GM23338 (cell line): ENCODE results near the gene UBN1. TPM values are rescaled to one million over a fixed set of nuclear protein-coding genes. Genes with fewer than 3 reads are reported as not detected.
A peak's percentile ranks its signal among the peaks of the same experiment; 100 is the strongest.

ENCODE experiments used
- ATAC-seq: fragments of 200-7000 bp; cut with Tn5 transposase; 3 replicates; pipeline ENCODE4 v1.9.1; 2020
- DNase-seq: peaks from one replicate; pipeline ENCODE4 v3.0.0-alpha.2; 2015; ENCODE audit warnings: low spot score
- H2AFZ ChIP-seq: fragments of 200-600 bp; sonication (generic); 2 replicates; pipeline ENCODE4 v1.8.0; 2016; ENCODE audit warnings: antibody characterized with exemption, mild to moderate bottlenecking, moderate library complexity
- H3F3A ChIP-seq: fragments of 200-600 bp; sonication (generic); replicated peaks from 2 replicates; pipeline ENCODE4 v1.8.0; 2017; ENCODE audit warnings: antibody characterized with exemption, mixed run types, low read depth
- H3K27ac ChIP-seq: fragments of 200-600 bp; sonication (generic); 2 replicates; pipeline ENCODE4 v1.6.1; 2016; ENCODE audit warnings: low read depth
- H3K27me3 ChIP-seq: fragments of 200-600 bp; sonication (generic); 2 replicates; pipeline ENCODE4 v1.8.0; 2016; ENCODE audit warnings: mild to moderate bottlenecking, mixed run types, moderate library complexity; ENCODE audit not compliant: insufficient read depth
- H3K36me3 ChIP-seq: fragments of 200-600 bp; sonication (generic); 2 replicates; pipeline ENCODE4 v1.8.0; 2016; ENCODE audit warnings: mild to moderate bottlenecking; ENCODE audit not compliant: insufficient read depth
- H3K4me1 ChIP-seq: fragments of 200-600 bp; sonication (generic); 2 replicates; pipeline ENCODE4 v1.8.0; 2016; ENCODE audit warnings: mild to moderate bottlenecking, moderate library complexity; ENCODE audit not compliant: insufficient read depth
- H3K4me2 ChIP-seq: fragments of 200-600 bp; sonication (generic); 2 replicates; pipeline ENCODE4 v1.7.1; 2017; ENCODE audit warnings: mixed run types
- H3K4me3 ChIP-seq: fragments of 200-600 bp; sonication (generic); 2 replicates; pipeline ENCODE4 v1.6.1; 2016; ENCODE audit warnings: mixed run types
- H3K79me2 ChIP-seq: fragments of 200-600 bp; sonication (generic); replicated peaks from 2 replicates; pipeline ENCODE4 v1.8.0; 2017; ENCODE audit warnings: mild to moderate bottlenecking; ENCODE audit not compliant: insufficient read depth
- H3K9me2 ChIP-seq: fragments of 200-600 bp; sonication (generic); 2 replicates; pipeline ENCODE4 v1.8.0; 2017; ENCODE audit not compliant: insufficient read depth
- H4K20me1 ChIP-seq: fragments of 200-600 bp; sonication (generic); replicated peaks from 2 replicates; pipeline ENCODE4 v1.8.0; 2017; ENCODE audit warnings: mild to moderate bottlenecking; ENCODE audit not compliant: insufficient read depth
- H3K27ac Mint-ChIP-seq: 2 replicates; pipeline ENCODE4 v1.8.0; 2020; ENCODE audit warnings: inconsistent platforms, mild to moderate bottlenecking, moderate library complexity, mixed read lengths
- H3K27me3 Mint-ChIP-seq: 3 replicates; pipeline ENCODE4 v1.8.0; 2022; ENCODE audit warnings: low read depth, mild to moderate bottlenecking, moderate library complexity, mixed read lengths, inconsistent platforms; ENCODE audit not compliant: insufficient read depth, poor library complexity
- H3K36me3 Mint-ChIP-seq: 3 replicates; pipeline ENCODE4 v1.8.0; 2021; ENCODE audit warnings: low read depth, mild to moderate bottlenecking, inconsistent platforms, moderate library complexity, mixed read lengths
- H3K4me1 Mint-ChIP-seq: 3 replicates; pipeline ENCODE4 v1.8.0; 2020; ENCODE audit warnings: mild to moderate bottlenecking, inconsistent platforms, mixed read lengths
- H3K4me3 Mint-ChIP-seq: 3 replicates; pipeline ENCODE4 v1.8.0; 2021; ENCODE audit warnings: moderate library complexity, mild to moderate bottlenecking, inconsistent platforms, mixed read lengths
- H3K9me3 Mint-ChIP-seq: 3 replicates; pipeline ENCODE4 v1.8.0; 2020; ENCODE audit warnings: moderate library complexity, mild to moderate bottlenecking, inconsistent platforms, mixed read lengths
- CREB1 ChIP-seq: fragments of 250-450 bp; sonication (Bioruptor Pico); IDR thresholded peaks from 2 replicates; pipeline ENCODE4 v1.5.0; 2020; ENCODE audit warnings: low read depth, mild to moderate bottlenecking, moderate library complexity
- CTCF ChIP-seq, 2 experiments: fragments of 200-600 bp in 1 of 2; sonication (generic) in 1 of 2; conservative IDR thresholded peaks; 2 replicates each; pipeline versions ENCODE4 v1.5.1 to v1.6.1; 2016 to 2017; ENCODE audit warnings: antibody characterized with exemption in 2 of 2, low read depth in 2 of 2, mild to moderate bottlenecking in 2 of 2, moderate library complexity in 1 of 2
- ETS1 ChIP-seq: IDR thresholded peaks from 2 replicates; pipeline ENCODE4 v1.6.1; 2016; ENCODE audit warnings: antibody characterized with exemption
- EZH2 ChIP-seq: fragments of 200-600 bp; sonication (generic); IDR thresholded peaks from one replicate; pipeline ENCODE4 v1.8.0; 2017; ENCODE audit warnings: antibody characterized with exemption, mild to moderate bottlenecking, low read depth; ENCODE audit not compliant: unreplicated experiment
- EZH2phosphoT487 ChIP-seq: fragments of 200-600 bp; sonication (generic); IDR thresholded peaks from one replicate; pipeline ENCODE4 v1.8.1; 2018; ENCODE audit warnings: antibody characterized with exemption; ENCODE audit not compliant: unreplicated experiment
- JUNB ChIP-seq: IDR thresholded peaks from one replicate; pipeline ENCODE4 v1.6.1; 2016; ENCODE audit warnings: antibody characterized with exemption; ENCODE audit not compliant: unreplicated experiment
- NANOG ChIP-seq: IDR thresholded peaks from 2 replicates; pipeline ENCODE4 v1.6.1; 2016; ENCODE audit warnings: antibody characterized with exemption, borderline replicate concordance
- POLR2AphosphoS5 ChIP-seq: IDR thresholded peaks from 2 replicates; pipeline ENCODE4 v1.6.1; 2016; ENCODE audit warnings: antibody characterized with exemption, low read depth
- REST ChIP-seq: IDR thresholded peaks from one replicate; pipeline ENCODE4 v1.6.1; 2018; ENCODE audit warnings: antibody characterized with exemption; ENCODE audit not compliant: unreplicated experiment
- STAT1 ChIP-seq: IDR thresholded peaks from one replicate; pipeline ENCODE4 v1.6.1; 2016; ENCODE audit warnings: antibody characterized with exemption; ENCODE audit not compliant: unreplicated experiment
- ZNF114 ChIP-seq: fragments of 250-450 bp; sonication (Bioruptor Pico); IDR thresholded peaks from 2 replicates; pipeline ENCODE4 v1.5.0; 2020; ENCODE audit warnings: mild to moderate bottlenecking, moderate library complexity
- ZNF331 ChIP-seq: fragments of 250-450 bp; sonication (Bioruptor Pico); IDR thresholded peaks from 2 replicates; pipeline ENCODE4 v1.5.0; 2020; ENCODE audit warnings: low read depth, mild to moderate bottlenecking, moderate library complexity
- polyA plus RNA-seq: library from polyadenylated mRNA; unstranded; fragments of >200 nt; fragmentation: Nextera tagmentation; extraction: Ambion mirVana; gene quantifications from 2 replicates; pipeline ENCODE4 v1.2.1, GENCODE V29; 2016
- total RNA-seq: library from RNA; depleted of rRNA; stranded (reverse); fragments of >200 nt; shearing (Covaris generic); gene quantifications from 2 replicates; pipeline ENCODE4 v1.2.3, GENCODE V29; 2014
- TF ChIP-seq, protein P1 (sequence below): fragments of 250-450 bp; sonication (Bioruptor Pico); IDR thresholded peaks from 2 replicates; pipeline ENCODE4 v1.5.0; 2020; ENCODE audit warnings: mild to moderate bottlenecking, moderate library complexity

UBN1 gene
- total and polyA plus RNA-seq, 2 experiments from 2014 or later, result 18.3 to 46.8 TPM

GRCh38 chr16:4894276-4895150 lies 47.2 kb downstream of the UBN1 start:
- no peaks in the 10 kb centered on the region for H3K27me3 ChIP-seq
- Mint-ChIP-seq H3K27me3 (peaks cover 5% of the 10 kb centered on the region), H3K4me1 (no peaks in the 10 kb centered on the region; the same call in 2 of the 3 replicates), H3K4me3 (no peak overlapping the region), H3K36me3 (peaks cover 40% of the 10 kb centered on the region), H3K27ac (no peak overlapping the region), H3K9me3 (peaks cover 5% of the 10 kb centered on the region; the same call in 1 of the 3 replicates)
- no peak overlapping the region for H3K4me3 ChIP-seq
- 0 out of 2 replicates have a peak, but pooled peaks cover 7% of the 10 kb centered on the region for H3F3A ChIP-seq
- ATAC-seq (peak; percentile 66), DNase-seq (peak; percentile 29)
- H2AFZ ChIP-seq, result no peak overlapping the region
- H3K36me3 ChIP-seq, result no peaks in the 10 kb centered on the region; the same call in 1 of the 2 replicates
- TF ChIP-seq POLR2AphosphoS5, result no peak
- TF ChIP-seq STAT1, result no peak
- TF ChIP-seq, protein P1, sequence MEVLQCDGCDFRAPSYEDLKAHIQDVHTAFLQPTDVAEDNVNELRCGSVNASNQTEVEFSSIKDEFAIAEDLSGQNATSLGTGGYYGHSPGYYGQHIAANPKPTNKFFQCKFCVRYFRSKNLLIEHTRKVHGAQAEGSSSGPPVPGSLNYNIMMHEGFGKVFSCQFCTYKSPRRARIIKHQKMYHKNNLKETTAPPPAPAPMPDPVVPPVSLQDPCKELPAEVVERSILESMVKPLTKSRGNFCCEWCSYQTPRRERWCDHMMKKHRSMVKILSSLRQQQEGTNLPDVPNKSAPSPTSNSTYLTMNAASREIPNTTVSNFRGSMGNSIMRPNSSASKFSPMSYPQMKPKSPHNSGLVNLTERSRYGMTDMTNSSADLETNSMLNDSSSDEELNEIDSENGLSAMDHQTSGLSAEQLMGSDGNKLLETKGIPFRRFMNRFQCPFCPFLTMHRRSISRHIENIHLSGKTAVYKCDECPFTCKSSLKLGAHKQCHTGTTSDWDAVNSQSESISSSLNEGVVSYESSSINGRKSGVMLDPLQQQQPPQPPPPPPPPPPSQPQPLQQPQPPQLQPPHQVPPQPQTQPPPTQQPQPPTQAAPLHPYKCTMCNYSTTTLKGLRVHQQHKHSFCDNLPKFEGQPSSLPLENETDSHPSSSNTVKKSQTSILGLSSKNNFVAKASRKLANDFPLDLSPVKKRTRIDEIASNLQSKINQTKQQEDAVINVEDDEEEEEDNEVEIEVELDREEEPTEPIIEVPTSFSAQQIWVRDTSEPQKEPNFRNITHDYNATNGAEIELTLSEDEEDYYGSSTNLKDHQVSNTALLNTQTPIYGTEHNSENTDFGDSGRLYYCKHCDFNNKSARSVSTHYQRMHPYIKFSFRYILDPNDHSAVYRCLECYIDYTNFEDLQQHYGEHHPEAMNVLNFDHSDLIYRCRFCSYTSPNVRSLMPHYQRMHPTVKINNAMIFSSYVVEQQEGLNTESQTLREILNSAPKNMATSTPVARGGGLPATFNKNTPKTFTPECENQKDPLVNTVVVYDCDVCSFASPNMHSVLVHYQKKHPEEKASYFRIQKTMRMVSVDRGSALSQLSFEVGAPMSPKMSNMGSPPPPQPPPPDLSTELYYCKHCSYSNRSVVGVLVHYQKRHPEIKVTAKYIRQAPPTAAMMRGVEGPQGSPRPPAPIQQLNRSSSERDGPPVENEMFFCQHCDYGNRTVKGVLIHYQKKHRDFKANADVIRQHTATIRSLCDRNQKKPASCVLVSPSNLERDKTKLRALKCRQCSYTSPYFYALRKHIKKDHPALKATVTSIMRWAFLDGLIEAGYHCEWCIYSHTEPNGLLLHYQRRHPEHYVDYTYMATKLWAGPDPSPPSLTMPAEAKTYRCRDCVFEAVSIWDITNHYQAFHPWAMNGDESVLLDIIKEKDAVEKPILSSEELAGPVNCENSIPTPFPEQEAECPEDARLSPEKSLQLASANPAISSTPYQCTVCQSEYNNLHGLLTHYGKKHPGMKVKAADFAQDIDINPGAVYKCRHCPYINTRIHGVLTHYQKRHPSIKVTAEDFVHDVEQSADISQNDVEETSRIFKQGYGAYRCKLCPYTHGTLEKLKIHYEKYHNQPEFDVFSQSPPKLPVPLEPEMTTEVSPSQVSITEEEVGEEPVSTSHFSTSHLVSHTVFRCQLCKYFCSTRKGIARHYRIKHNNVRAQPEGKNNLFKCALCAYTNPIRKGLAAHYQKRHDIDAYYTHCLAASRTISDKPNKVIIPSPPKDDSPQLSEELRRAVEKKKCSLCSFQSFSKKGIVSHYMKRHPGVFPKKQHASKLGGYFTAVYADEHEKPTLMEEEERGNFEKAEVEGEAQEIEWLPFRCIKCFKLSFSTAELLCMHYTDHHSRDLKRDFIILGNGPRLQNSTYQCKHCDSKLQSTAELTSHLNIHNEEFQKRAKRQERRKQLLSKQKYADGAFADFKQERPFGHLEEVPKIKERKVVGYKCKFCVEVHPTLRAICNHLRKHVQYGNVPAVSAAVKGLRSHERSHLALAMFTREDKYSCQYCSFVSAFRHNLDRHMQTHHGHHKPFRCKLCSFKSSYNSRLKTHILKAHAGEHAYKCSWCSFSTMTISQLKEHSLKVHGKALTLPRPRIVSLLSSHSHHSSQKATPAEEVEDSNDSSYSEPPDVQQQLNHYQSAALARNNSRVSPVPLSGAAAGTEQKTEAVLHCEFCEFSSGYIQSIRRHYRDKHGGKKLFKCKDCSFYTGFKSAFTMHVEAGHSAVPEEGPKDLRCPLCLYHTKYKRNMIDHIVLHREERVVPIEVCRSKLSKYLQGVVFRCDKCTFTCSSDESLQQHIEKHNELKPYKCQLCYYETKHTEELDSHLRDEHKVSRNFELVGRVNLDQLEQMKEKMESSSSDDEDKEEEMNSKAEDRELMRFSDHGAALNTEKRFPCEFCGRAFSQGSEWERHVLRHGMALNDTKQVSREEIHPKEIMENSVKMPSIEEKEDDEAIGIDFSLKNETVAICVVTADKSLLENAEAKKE, result no peak
- no peak for TF ChIP-seq ETS1
- no peak for TF ChIP-seq ZNF114 (CRISPR knock-in tag)
- no peak for TF ChIP-seq REST
- TF ChIP-seq CREB1 (CRISPR knock-in tag), result no peak
- TF ChIP-seq CTCF (conservative IDR thresholded peaks at IDR 0.05; ENCODE audit: low read depth in 2 of 2), result no peak
- no peak for TF ChIP-seq EZH2
- no peak for TF ChIP-seq ZNF331
- TF ChIP-seq NANOG, result no peak
- no peak for TF ChIP-seq JUNB
- no peak for TF ChIP-seq EZH2phosphoT487
- no peaks in the 10 kb centered on the region for H3K4me1 ChIP-seq
- no peaks in the 10 kb centered on the region for H3K79me2 ChIP-seq
- H3K9me2 ChIP-seq, result no peaks in the 10 kb centered on the region
- H4K20me1 ChIP-seq, result no peaks in the 10 kb centered on the region
- H3K27ac ChIP-seq, result no peak overlapping the region
- no peak overlapping the region for H3K4me2 ChIP-seq
